ENCODE measurements around the gene NCKAP5L.
"Not testable (repeated sequence)": the region's sequence is repeated elsewhere in the genome, so short reads cannot be mapped to it uniquely, and the experiment has no call there.

DNA sequence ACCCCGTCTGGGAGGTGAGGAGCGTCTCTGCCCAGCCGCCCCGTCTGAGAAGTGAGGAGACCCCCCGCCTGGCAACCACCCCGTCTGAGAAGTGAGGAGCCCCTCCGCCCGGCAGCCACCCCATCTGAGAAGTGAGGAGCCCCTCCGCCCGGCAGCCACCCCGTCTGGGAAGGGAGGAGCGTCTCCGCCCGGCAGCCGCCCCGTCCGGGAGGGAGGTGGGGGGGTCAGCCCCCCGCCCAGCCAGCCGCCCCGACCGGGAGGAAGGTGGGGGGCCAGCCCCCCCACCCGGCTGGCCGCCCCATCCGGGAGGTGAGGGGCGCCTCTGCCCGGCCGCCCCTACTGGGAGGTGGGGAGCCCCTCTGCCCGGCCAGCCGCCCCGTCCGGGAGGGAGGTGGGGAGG, 32.7 kb upstream of the NCKAP5L start:
- TF ChIP-seq, protein P1, sequence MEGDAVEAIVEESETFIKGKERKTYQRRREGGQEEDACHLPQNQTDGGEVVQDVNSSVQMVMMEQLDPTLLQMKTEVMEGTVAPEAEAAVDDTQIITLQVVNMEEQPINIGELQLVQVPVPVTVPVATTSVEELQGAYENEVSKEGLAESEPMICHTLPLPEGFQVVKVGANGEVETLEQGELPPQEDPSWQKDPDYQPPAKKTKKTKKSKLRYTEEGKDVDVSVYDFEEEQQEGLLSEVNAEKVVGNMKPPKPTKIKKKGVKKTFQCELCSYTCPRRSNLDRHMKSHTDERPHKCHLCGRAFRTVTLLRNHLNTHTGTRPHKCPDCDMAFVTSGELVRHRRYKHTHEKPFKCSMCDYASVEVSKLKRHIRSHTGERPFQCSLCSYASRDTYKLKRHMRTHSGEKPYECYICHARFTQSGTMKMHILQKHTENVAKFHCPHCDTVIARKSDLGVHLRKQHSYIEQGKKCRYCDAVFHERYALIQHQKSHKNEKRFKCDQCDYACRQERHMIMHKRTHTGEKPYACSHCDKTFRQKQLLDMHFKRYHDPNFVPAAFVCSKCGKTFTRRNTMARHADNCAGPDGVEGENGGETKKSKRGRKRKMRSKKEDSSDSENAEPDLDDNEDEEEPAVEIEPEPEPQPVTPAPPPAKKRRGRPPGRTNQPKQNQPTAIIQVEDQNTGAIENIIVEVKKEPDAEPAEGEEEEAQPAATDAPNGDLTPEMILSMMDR (conservative IDR thresholded peaks at IDR 0.05): not testable (repeated sequence)
- not testable (repeated sequence) for TF ChIP-seq EZH2 (IDR thresholded peaks at IDR 0.05; ENCODE audit: low read depth)
